MG63 (cell line): Measurements from ENCODE around the gene GLRA1. TPM values are rescaled to one million over a fixed set of nuclear protein-coding genes. Genes with fewer than 3 reads are reported as not detected.

ENCODE experiments used
- DNase-seq: peaks from one replicate; pipeline ENCODE4 v3.0.0-alpha.2; 2020
- H3K27me3 ChIP-seq: fragments of 250-450 bp; sonication (Bioruptor Pico); 2 replicates; pipeline ENCODE4 v1.5.1; 2020; ENCODE audit warnings: mild to moderate bottlenecking, moderate library complexity
- H3K36me3 ChIP-seq: fragments of 250-450 bp; sonication (Bioruptor Pico); 2 replicates; pipeline ENCODE4 v1.5.1; 2020; ENCODE audit warnings: mild to moderate bottlenecking, moderate library complexity
- H3K4me3 ChIP-seq: fragments of 250-450 bp; sonication (Bioruptor Pico); 2 replicates; pipeline ENCODE4 v1.5.1; 2020; ENCODE audit warnings: mild to moderate bottlenecking, moderate library complexity
- H3K9me3 ChIP-seq: fragments of 250-450 bp; sonication (Bioruptor Pico); 2 replicates; pipeline ENCODE4 v1.5.1; 2020; ENCODE audit warnings: mild to moderate bottlenecking, moderate library complexity
- total RNA-seq: library from RNA; depleted of rRNA; stranded (reverse); fragments of >200 nt; shearing (Covaris generic); gene quantifications from 2 replicates; pipeline ENCODE4 v1.2.3, GENCODE V29; 2014; ENCODE audit warnings: low replicate concordance; rRNA removed

GLRA1 gene
- total RNA-seq, 1 experiment from 2014 or later = not detected

DNA sequence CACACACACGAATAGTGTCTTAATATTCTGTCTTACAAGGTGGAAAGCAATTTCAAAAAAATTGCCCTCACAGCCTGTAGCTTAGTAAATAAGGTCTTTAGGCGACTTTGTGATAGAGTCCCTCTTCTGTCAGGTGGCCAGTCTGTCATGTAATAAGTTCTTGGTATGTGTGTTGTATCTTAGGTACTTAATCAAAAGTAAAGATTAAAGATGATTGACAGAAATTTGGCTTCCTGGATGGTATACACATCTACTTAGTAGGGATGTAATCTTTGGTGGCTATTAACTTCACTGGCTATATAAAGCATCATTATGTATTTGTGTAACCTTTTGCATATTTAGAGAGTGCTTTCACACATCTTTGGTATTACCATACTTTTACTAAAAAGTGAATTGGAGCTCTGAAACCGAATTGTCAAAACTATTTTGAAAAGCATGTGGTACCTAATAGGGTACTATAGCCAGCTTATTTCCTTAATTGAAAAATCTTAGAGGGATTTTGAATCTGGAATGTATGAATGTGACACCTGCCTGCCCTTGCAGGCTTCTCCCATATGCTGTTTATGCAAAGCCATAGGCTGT is 149.5 kb downstream of the GLRA1 start:
- no peak for DNase-seq
- Histone ChIP-seq H3K27me3 (no peaks in the 10 kb centered on the region), H3K36me3 (peaks cover 68% of the 10 kb centered on the region), H3K4me3 (peak overlapping the region; percentile 92; the same call in 1 of the 2 replicates), H3K9me3 (no peaks in the 10 kb centered on the region)

DNA sequence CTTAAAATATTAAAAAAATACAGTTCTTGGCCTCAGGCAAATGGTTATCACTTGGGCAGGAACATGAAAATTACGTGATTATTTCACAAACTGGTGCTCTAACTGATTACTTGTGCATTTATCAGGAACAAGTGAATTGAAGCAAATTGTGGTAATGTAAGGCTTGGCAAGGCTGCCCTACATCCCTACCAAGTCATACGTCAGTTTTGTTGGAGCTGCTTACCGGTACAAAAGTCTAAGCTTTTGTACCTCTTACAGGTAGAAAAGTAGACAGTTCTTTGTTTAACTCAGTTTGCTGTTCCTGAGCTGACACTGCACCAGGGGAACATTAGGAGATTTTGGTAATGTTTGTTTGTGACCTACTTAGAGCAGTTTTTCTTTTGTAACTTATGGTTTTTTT is 150.7 kb downstream of the GLRA1 start:
- Histone ChIP-seq H3K9me3 (no peaks in the 10 kb centered on the region), H3K4me3 (peak overlapping the region; percentile 92), H3K36me3 (peaks cover 57% of the 10 kb centered on the region), H3K27me3 (no peaks in the 10 kb centered on the region)
- DNase-seq = no peak

DNA sequence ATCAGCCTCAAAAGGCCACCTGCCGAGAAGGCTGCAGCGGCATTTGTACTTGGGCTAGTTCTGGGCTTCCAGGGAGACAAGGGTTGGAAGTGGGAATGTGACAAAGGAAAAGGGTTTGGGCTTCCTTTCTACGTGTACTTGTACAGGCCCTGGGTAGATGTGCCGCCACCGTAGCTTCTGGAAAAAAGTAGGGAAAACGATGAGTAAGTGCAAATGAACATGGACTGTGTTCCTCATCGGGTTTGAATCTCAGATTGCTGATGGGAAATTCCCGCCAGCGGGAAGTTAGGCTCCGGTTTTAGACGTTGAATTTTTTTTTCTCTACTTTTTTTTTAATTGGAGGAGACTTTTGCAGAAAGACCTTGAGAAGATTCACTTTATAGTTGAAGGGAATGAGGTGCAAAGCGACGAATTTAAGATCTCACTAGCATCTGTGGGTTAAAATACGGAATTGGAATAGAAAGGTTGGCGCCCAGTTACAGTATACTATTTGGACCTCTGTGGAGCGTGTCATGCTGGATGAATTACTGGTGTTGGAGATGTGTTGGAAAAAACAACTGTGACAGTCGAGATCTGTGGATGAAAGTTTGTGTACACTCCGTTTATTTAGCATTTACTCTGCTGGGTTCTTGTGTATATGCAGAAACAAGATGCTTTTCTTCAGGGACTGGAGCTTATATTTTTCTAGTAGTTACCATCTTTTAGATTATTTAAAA is 151.6 kb downstream of the GLRA1 start:
- Histone ChIP-seq H3K4me3 (peak overlapping the region; percentile 92), H3K36me3 (peaks cover 49% of the 10 kb centered on the region), H3K27me3 (no peaks in the 10 kb centered on the region), H3K9me3 (no peaks in the 10 kb centered on the region)
- DNase-seq = no peak

Other genes with a start within 250 kb of the GLRA1 start
- gene SPARC, start 237.9 kb downstream of the GLRA1 start, total RNA-seq = 1,117 and 1,361 TPM in 2 replicates
- 69.5 and 138 TPM in 2 replicates for gene ATOX1, start 166.2 kb downstream of the GLRA1 start, total RNA-seq
- 187 and 352 TPM in 2 replicates for gene G3BP1, start 152.9 kb downstream of the GLRA1 start, total RNA-seq